Liver (tissue), 9 donors: ENCODE data around the gene KLLN. TPM values are rescaled to one million over a fixed set of nuclear protein-coding genes. Genes with fewer than 3 reads are reported as not detected.

Source experiments
- DNase-seq: peaks from one replicate; pipeline ENCODE4 v3.0.0-alpha.2; 2017; ENCODE audit warnings: low spot score
- H3K27ac ChIP-seq, 2 donors: one replicate each; pipeline ENCODE4 v1.7.0; 2013; ENCODE audit warnings: inconsistent platforms in 2 of 2, low read length in 2 of 2, control low read depth in 1 of 2, low read depth in 1 of 2, mild to moderate bottlenecking in 1 of 2
- H3K27me3 ChIP-seq, 4 donors: one replicate each; pipeline versions ENCODE4 v1.6.1 to v1.7.0; 2013; ENCODE audit warnings: low read length in 3 of 4, inconsistent platforms in 1 of 4, mild to moderate bottlenecking in 1 of 4, moderate library complexity in 1 of 4; ENCODE audit not compliant: control insufficient read depth in 4 of 4, insufficient read depth in 4 of 4
- H3K36me3 ChIP-seq, 4 donors: one replicate each; pipeline versions ENCODE4 v1.6.1 to v1.7.0; 2013; ENCODE audit warnings: low read length in 3 of 4, mild to moderate bottlenecking in 3 of 4, low read depth in 1 of 4, moderate library complexity in 1 of 4; ENCODE audit not compliant: control insufficient read depth in 4 of 4, insufficient read depth in 3 of 4
- H3K4me1 ChIP-seq, 4 donors: one replicate each; pipeline versions ENCODE4 v1.6.1 to v1.7.0; 2013; ENCODE audit warnings: low read length in 3 of 4, mild to moderate bottlenecking in 3 of 4, moderate library complexity in 1 of 4; ENCODE audit not compliant: control insufficient read depth in 4 of 4, insufficient read depth in 4 of 4
- H3K4me3 ChIP-seq, 3 donors: one replicate each; pipeline versions ENCODE4 v1.6.1 to v1.7.0; 2013; ENCODE audit warnings: low read length in 3 of 3, control low read depth in 1 of 3, low read depth in 1 of 3, mild to moderate bottlenecking in 1 of 3
- H3K9ac ChIP-seq, 2 donors: one replicate each; pipeline ENCODE4 v1.7.0; 2013; ENCODE audit warnings: low read length in 2 of 2, mild to moderate bottlenecking in 2 of 2, moderate library complexity in 2 of 2, control low read depth in 1 of 2, low read depth in 1 of 2
- H3K9me3 ChIP-seq, 4 donors: one replicate each; pipeline versions ENCODE4 v1.6.1 to v1.7.0; 2013; ENCODE audit warnings: low read length in 3 of 4; ENCODE audit not compliant: control insufficient read depth in 4 of 4
- EGR1 ChIP-seq, 2 donors: IDR thresholded peaks; 2 replicates each; pipeline ENCODE4 v1.6.1; 2016 to 2018; ENCODE audit warnings: antibody characterized with exemption in 2 of 2, low read depth in 2 of 2
- FOXA1 ChIP-seq: IDR thresholded peaks from 2 replicates; pipeline ENCODE4 v1.6.1; 2016; ENCODE audit warnings: antibody characterized with exemption
- FOXA2 ChIP-seq: IDR thresholded peaks from 2 replicates; pipeline ENCODE4 v1.6.1; 2016; ENCODE audit warnings: antibody characterized with exemption
- HNF4A ChIP-seq, 2 donors: conservative IDR thresholded peaks; 2 replicates each; pipeline ENCODE4 v1.6.1; 2016; ENCODE audit warnings: antibody characterized with exemption in 2 of 2, mild to moderate bottlenecking in 2 of 2
- JUND ChIP-seq, 2 donors: IDR thresholded peaks; 2 replicates each; pipeline ENCODE4 v1.6.1; 2016; ENCODE audit warnings: antibody characterized with exemption in 2 of 2
- NR2F2 ChIP-seq: IDR thresholded peaks from 2 replicates; pipeline ENCODE4 v1.6.1; 2016; ENCODE audit warnings: antibody characterized with exemption
- RAD21 ChIP-seq, 2 donors: IDR thresholded peaks; 2 replicates each; pipeline ENCODE4 v1.6.1; 2016; ENCODE audit warnings: antibody characterized with exemption in 2 of 2, mild to moderate bottlenecking in 2 of 2
- RXRA ChIP-seq, 2 donors: IDR thresholded peaks; 2 replicates each; pipeline ENCODE4 v1.6.1; 2017 to 2018; ENCODE audit warnings: antibody characterized with exemption in 2 of 2, mild to moderate bottlenecking in 1 of 2
- SP1 ChIP-seq: IDR thresholded peaks from 2 replicates; pipeline ENCODE4 v1.6.1; 2018; ENCODE audit warnings: antibody characterized with exemption, mild to moderate bottlenecking
- TAF1 ChIP-seq: conservative IDR thresholded peaks from 2 replicates; pipeline ENCODE4 v1.6.1; 2016; ENCODE audit warnings: antibody characterized with exemption, mild to moderate bottlenecking
- YY1 ChIP-seq: IDR thresholded peaks from 2 replicates; pipeline ENCODE4 v1.6.1; 2016; ENCODE audit warnings: antibody characterized with exemption, mild to moderate bottlenecking
- WGBS: extraction: QIAGEN DNeasy Blood & Tissue Kit; methylation state at CpG from one replicate; pipeline ENCODE4 v1.1.7; 2013; 5-methylcytosine and 5-hydroxymethylcytosine counted together
- polyA plus RNA-seq, 2 donors: library from polyadenylated mRNA; stranded (reverse) in 1 of 2; unstranded in 1 of 2; fragments of 200-250 nt in 1 of 2; fragments of >200 nt in 1 of 2; fragmentation: Nextera tagmentation in 1 of 2; extraction: Ambion mirVana in 1 of 2; gene quantifications; one replicate each; pipeline versions ENCODE4 v1.2.1 to v1.2.3, GENCODE V29; 2013 to 2015
- total RNA-seq, 2 donors: library from RNA; depleted of rRNA; stranded (reverse); fragments of >200 nt; gene quantifications; one replicate each; pipeline ENCODE4 v1.2.3, GENCODE V29; 2014
- TF ChIP-seq, protein P1 (sequence below): IDR thresholded peaks from 2 replicates; pipeline ENCODE4 v1.6.1; 2016; ENCODE audit warnings: antibody characterized with exemption, mild to moderate bottlenecking
- TF ChIP-seq, protein P2 (sequence below): fragments of 150-350 bp; IDR thresholded peaks from 2 replicates; pipeline ENCODE4 v1.5.1; 2017; ENCODE audit warnings: improper control_type of control experiment, low read depth, low read length; ENCODE audit not compliant: missing input control
- TF ChIP-seq, protein P3 (sequence below): IDR thresholded peaks from 2 replicates; pipeline ENCODE4 v1.6.1; 2016; ENCODE audit warnings: antibody characterized with exemption
- TF ChIP-seq, protein P4 (sequence below): IDR thresholded peaks from 2 replicates; pipeline ENCODE4 v1.6.1; 2016; ENCODE audit warnings: antibody characterized with exemption
- TF ChIP-seq, protein P5 (sequence below): IDR thresholded peaks from 2 replicates; pipeline ENCODE4 v1.6.1; 2016; ENCODE audit warnings: antibody characterized with exemption
- donor health status: healthy.
- donor health status: healthy.
- donor health status: healthy.
- donor health status: healthy.
- donor health status: healthy.

KLLN gene
- total and polyA plus RNA-seq, 4 donors = 0.17 to 0.42 (median 0.24) TPM

DNA sequence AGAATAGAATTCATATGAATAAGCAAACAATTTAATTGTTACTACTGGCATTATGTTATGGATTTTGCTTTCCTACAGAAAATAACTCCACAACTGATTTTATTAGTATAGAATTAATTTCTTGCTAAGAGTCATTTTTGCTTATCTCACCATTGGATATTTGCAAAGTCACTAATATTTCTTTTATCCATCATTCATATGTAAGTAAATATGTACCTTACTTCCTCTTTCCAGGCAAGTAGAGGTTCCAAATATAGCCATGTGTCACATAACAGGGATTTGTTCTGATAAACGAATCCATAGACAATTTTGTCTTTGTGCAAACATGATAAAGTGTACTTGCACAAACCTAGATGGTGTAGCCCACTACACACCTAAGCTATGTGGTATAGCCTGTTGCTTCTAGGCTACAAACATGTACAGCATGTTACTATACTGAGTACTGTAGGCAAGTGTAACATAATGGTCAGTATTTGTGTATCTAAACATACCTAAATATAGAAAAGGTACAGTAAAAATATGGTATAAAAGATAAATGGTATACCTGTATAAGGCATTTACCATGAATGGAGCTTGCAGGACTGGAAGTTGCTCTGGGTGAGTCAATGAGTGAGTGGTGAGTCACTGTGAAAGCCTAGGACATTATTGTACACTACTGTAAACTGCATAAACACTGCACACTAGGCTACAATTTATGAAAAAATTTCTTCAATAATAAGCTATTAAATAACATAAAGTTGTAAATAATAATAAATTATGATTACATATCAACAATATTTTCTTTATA lies 18.3 kb downstream of the KLLN start:
- H3K4me3 ChIP-seq = no peak overlapping the region
- WGBS = 45% methylated on average over 1 of the region's 1 CpG
- DNase-seq = no peak
- no peak overlapping the region for H3K9ac ChIP-seq
- no peaks in the 10 kb centered on the region for H3K36me3 ChIP-seq
- no peaks in the 10 kb centered on the region for H3K9me3 ChIP-seq
- no peak overlapping the region for H3K27ac ChIP-seq
- TF ChIP-seq EGR1 (IDR thresholded peaks at IDR 0.05; ENCODE audit: low read depth in 2 of 2) (no peak), NR2F2 (no peak), SP1 (no peak)
- no peaks in the 10 kb centered on the region for H3K27me3 ChIP-seq
- no peaks in the 10 kb centered on the region for H3K4me1 ChIP-seq

DNA sequence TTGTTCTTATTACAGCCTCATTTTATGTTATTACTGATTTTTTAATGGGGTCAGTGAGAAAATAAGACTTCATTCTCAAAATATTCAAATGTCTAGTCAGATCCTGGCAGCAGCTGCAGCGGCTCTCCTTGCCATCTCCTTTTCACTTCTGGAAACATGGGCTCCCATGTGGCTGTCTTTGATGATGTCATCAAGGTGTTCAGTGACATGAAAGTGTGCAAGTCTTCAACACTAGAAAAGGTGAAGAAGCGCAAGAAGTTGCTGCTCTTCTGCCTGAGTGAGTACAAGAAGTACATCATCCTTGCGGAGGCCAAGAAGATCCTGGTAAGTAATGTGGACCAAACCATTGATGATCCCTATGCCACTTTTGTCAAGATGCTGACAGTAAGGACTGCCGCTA lies 19.6 kb downstream of the KLLN start:
- Histone ChIP-seq H3K4me1 (no peaks in the 10 kb centered on the region), H3K27me3 (no peaks in the 10 kb centered on the region), H3K9ac (no peak overlapping the region), H3K27ac (no peak overlapping the region), H3K9me3 (no peaks in the 10 kb centered on the region), H3K36me3 (no peaks in the 10 kb centered on the region), H3K4me3 (no peak overlapping the region)
- TF ChIP-seq TAF1 = no peak
- no peak for TF ChIP-seq NR2F2
- TF ChIP-seq FOXA1 = no peak
- TF ChIP-seq, protein P1, sequence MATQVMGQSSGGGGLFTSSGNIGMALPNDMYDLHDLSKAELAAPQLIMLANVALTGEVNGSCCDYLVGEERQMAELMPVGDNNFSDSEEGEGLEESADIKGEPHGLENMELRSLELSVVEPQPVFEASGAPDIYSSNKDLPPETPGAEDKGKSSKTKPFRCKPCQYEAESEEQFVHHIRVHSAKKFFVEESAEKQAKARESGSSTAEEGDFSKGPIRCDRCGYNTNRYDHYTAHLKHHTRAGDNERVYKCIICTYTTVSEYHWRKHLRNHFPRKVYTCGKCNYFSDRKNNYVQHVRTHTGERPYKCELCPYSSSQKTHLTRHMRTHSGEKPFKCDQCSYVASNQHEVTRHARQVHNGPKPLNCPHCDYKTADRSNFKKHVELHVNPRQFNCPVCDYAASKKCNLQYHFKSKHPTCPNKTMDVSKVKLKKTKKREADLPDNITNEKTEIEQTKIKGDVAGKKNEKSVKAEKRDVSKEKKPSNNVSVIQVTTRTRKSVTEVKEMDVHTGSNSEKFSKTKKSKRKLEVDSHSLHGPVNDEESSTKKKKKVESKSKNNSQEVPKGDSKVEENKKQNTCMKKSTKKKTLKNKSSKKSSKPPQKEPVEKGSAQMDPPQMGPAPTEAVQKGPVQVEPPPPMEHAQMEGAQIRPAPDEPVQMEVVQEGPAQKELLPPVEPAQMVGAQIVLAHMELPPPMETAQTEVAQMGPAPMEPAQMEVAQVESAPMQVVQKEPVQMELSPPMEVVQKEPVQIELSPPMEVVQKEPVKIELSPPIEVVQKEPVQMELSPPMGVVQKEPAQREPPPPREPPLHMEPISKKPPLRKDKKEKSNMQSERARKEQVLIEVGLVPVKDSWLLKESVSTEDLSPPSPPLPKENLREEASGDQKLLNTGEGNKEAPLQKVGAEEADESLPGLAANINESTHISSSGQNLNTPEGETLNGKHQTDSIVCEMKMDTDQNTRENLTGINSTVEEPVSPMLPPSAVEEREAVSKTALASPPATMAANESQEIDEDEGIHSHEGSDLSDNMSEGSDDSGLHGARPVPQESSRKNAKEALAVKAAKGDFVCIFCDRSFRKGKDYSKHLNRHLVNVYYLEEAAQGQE = no peak
- no peak for TF ChIP-seq JUND (IDR thresholded peaks at IDR 0.05)
- TF ChIP-seq RAD21 (IDR thresholded peaks at IDR 0.05) = no peak
- TF ChIP-seq, protein P2, sequence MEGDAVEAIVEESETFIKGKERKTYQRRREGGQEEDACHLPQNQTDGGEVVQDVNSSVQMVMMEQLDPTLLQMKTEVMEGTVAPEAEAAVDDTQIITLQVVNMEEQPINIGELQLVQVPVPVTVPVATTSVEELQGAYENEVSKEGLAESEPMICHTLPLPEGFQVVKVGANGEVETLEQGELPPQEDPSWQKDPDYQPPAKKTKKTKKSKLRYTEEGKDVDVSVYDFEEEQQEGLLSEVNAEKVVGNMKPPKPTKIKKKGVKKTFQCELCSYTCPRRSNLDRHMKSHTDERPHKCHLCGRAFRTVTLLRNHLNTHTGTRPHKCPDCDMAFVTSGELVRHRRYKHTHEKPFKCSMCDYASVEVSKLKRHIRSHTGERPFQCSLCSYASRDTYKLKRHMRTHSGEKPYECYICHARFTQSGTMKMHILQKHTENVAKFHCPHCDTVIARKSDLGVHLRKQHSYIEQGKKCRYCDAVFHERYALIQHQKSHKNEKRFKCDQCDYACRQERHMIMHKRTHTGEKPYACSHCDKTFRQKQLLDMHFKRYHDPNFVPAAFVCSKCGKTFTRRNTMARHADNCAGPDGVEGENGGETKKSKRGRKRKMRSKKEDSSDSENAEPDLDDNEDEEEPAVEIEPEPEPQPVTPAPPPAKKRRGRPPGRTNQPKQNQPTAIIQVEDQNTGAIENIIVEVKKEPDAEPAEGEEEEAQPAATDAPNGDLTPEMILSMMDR = no peak
- TF ChIP-seq, protein P3, sequence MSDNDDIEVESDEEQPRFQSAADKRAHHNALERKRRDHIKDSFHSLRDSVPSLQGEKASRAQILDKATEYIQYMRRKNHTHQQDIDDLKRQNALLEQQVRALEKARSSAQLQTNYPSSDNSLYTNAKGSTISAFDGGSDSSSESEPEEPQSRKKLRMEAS = no peak
- no peak for TF ChIP-seq YY1
- TF ChIP-seq EGR1 (IDR thresholded peaks at IDR 0.05; ENCODE audit: low read depth in 2 of 2) = no peak
- TF ChIP-seq, protein P4, sequence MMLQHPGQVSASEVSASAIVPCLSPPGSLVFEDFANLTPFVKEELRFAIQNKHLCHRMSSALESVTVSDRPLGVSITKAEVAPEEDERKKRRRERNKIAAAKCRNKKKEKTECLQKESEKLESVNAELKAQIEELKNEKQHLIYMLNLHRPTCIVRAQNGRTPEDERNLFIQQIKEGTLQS = no peak
- TF ChIP-seq FOXA2 = no peak
- TF ChIP-seq HNF4A (conservative IDR thresholded peaks at IDR 0.05) = no peak
- TF ChIP-seq, protein P5, sequence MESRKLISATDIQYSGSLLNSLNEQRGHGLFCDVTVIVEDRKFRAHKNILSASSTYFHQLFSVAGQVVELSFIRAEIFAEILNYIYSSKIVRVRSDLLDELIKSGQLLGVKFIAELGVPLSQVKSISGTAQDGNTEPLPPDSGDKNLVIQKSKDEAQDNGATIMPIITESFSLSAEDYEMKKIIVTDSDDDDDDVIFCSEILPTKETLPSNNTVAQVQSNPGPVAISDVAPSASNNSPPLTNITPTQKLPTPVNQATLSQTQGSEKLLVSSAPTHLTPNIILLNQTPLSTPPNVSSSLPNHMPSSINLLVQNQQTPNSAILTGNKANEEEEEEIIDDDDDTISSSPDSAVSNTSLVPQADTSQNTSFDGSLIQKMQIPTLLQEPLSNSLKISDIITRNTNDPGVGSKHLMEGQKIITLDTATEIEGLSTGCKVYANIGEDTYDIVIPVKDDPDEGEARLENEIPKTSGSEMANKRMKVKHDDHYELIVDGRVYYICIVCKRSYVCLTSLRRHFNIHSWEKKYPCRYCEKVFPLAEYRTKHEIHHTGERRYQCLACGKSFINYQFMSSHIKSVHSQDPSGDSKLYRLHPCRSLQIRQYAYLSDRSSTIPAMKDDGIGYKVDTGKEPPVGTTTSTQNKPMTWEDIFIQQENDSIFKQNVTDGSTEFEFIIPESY = no peak
- no peak for TF ChIP-seq SP1
- TF ChIP-seq RXRA (IDR thresholded peaks at IDR 0.05) = no peak
- no peak for DNase-seq
- WGBS = over 99% methylated on average over 4 of the region's 4 CpGs
